B cell (primary cell): ENCODE results near the gene ANXA1. TPM values are rescaled to one million over a fixed set of nuclear protein-coding genes. Genes with fewer than 3 reads are reported as not detected.

ENCODE experiments used
- ATAC-seq: fragments of 200-7000 bp; cut with Tn5 transposase; one replicate; pipeline ENCODE4 v1.10.0; 2021; ENCODE audit warnings: low read depth, mild to moderate bottlenecking, moderate number of reproducible peaks, moderate library complexity
- CTCF ChIA-PET: fragments of 350-600 bp; sonication (Branson Sonifier 250); formaldehyde crosslinking; loops from one replicate; lab custom pipeline; 2021; ENCODE audit warnings: antibody characterized with exemption, inconsistent platforms; lab: Charles Lee
- POLR2A ChIA-PET: fragments of 350-600 bp; sonication (Branson Sonifier 250); formaldehyde crosslinking; loops from one replicate; lab custom pipeline; 2021; ENCODE audit warnings: antibody characterized with exemption; lab: Charles Lee
- DNase-seq: peaks from one replicate; pipeline ENCODE4 v3.0.0; 2013
- H2AFZ ChIP-seq: 2 replicates; pipeline ENCODE4 v1.6.1; 2012; ENCODE audit warnings: mild to moderate bottlenecking, low read depth, low read length; ENCODE audit not compliant: insufficient read depth, poor library complexity, severe bottlenecking
- H3K27ac ChIP-seq, 2 donors: 1 replicate in 1 of 2; 2 replicates in 1 of 2; pipeline ENCODE4 v1.5.1; 2012 to 2013; ENCODE audit warnings: low read length in 2 of 2, mild to moderate bottlenecking in 2 of 2, moderate library complexity in 1 of 2
- H3K27me3 ChIP-seq, 4 experiments: fragments of 200-600 bp in 1 of 4; sonication (generic) in 1 of 4; replicated peaks in 1 of 4; 1 replicate in 2 of 4; 2 replicates in 2 of 4; pipeline versions ENCODE4 v1.6.1 to v1.7.0; 2013 to 2016; ENCODE audit warnings: low read length in 3 of 4, mild to moderate bottlenecking in 2 of 4, mixed read lengths in 1 of 4, moderate library complexity in 1 of 4; ENCODE audit not compliant: insufficient read depth in 4 of 4, control insufficient read depth in 3 of 4; ENCODE audit errors: control extremely low read depth in 1 of 4
- H3K36me3 ChIP-seq, 2 experiments: replicated peaks in 1 of 2; 1 replicate in 1 of 2; 2 replicates in 1 of 2; pipeline versions ENCODE4 v1.6.1 to v1.7.1; 2013; ENCODE audit warnings: low read length in 1 of 2; ENCODE audit not compliant: insufficient read depth in 2 of 2, control insufficient read depth in 1 of 2; ENCODE audit errors: control extremely low read depth in 1 of 2, extremely low read depth in 1 of 2
- H3K4me1 ChIP-seq, 2 donors: fragments of 200-600 bp in 1 of 2; sonication (generic) in 1 of 2; 1 replicate in 1 of 2; 2 replicates in 1 of 2; pipeline versions ENCODE4 v1.5.1 to v1.6.1; 2013 to 2017; ENCODE audit warnings: low read length in 2 of 2; ENCODE audit not compliant: control insufficient read depth in 2 of 2, insufficient read depth in 2 of 2
- H3K4me2 ChIP-seq: replicated peaks from 2 replicates; pipeline ENCODE3; 2012; ENCODE audit warnings: mild to moderate bottlenecking, low read depth, low read length; ENCODE audit not compliant: poor library complexity, severe bottlenecking
- H3K4me3 ChIP-seq, 5 experiments: fragments of 200-600 bp in 1 of 5; sonication (generic) in 1 of 5; 1 replicate in 3 of 5; 2 replicates in 2 of 5; pipeline versions ENCODE4 v1.5.1 to v1.7.0; 2011 to 2016; ENCODE audit warnings: low read length in 4 of 5, mild to moderate bottlenecking in 4 of 5, low read depth in 2 of 5, control low read depth in 1 of 5, moderate library complexity in 1 of 5; ENCODE audit not compliant: insufficient read depth in 1 of 5; ENCODE audit errors: control extremely low read depth in 1 of 5, extremely low read depth in 1 of 5
- H3K79me2 ChIP-seq: fragments of 200-600 bp; sonication (generic); one replicate; pipeline ENCODE4 v1.6.0; 2016; ENCODE audit warnings: low read length; ENCODE audit not compliant: control insufficient read depth, insufficient read depth
- H3K9ac ChIP-seq: fragments of 200-600 bp; sonication (generic); 2 replicates; pipeline ENCODE4 v1.6.1; 2017; ENCODE audit warnings: mild to moderate bottlenecking, low read length, moderate library complexity
- H3K9me3 ChIP-seq, 3 donors: one replicate each; pipeline versions ENCODE4 v1.6.1 to v1.7.1; 2013; ENCODE audit warnings: low read length in 2 of 3; ENCODE audit not compliant: control insufficient read depth in 2 of 3, insufficient read depth in 1 of 3; ENCODE audit errors: control extremely low read depth in 1 of 3
- H4K20me1 ChIP-seq: 2 replicates; pipeline ENCODE4 v1.6.0; 2012; ENCODE audit warnings: mild to moderate bottlenecking, low read length; ENCODE audit not compliant: insufficient read depth, control insufficient read depth, poor library complexity, severe bottlenecking
- H3K27ac Mint-ChIP-seq: one replicate; pipeline ENCODE4 v1.8.0; 2021; ENCODE audit warnings: mixed read lengths
- H3K27me3 Mint-ChIP-seq: one replicate; pipeline ENCODE4 v1.8.0; 2021; ENCODE audit warnings: mixed read lengths
- H3K4me1 Mint-ChIP-seq: one replicate; pipeline ENCODE4 v1.8.0; 2021; ENCODE audit warnings: mixed read lengths
- H3K4me3 Mint-ChIP-seq: one replicate; pipeline ENCODE4 v1.8.0; 2021; ENCODE audit warnings: mixed read lengths
- H3K9me3 Mint-ChIP-seq: one replicate; pipeline ENCODE4 v1.8.0; 2022; ENCODE audit warnings: mixed read lengths; ENCODE audit not compliant: insufficient read depth
- CTCF ChIP-seq: fragments of 200-600 bp; IDR thresholded peaks from one replicate; pipeline ENCODE4 v1.8.0; 2022; ENCODE audit warnings: antibody characterized with exemption, mild to moderate bottlenecking
- EZH2 ChIP-seq: IDR thresholded peaks from 2 replicates; pipeline ENCODE4 v1.6.1; 2012; ENCODE audit warnings: borderline replicate concordance, low read depth, mild to moderate bottlenecking, moderate library complexity, low read length; ENCODE audit not compliant: insufficient read depth, poor library complexity, severe bottlenecking
- WGBS: methylation state at CpG from one replicate; pipeline ENCODE4 v1.1.5; 2013; ENCODE audit warnings: missing lambda C conversion rate; ENCODE audit not compliant: insufficient coverage; 5-methylcytosine and 5-hydroxymethylcytosine counted together
- intact Hi-C: fragments of 100-400 bp; cut with micrococcal nuclease; formaldehyde crosslinking; loops from one replicate; pipeline ENCODE4 v1.10.0; 2022
- polyA plus RNA-seq: library from polyadenylated mRNA; depleted of rRNA; stranded (reverse); fragments of >200 nt; gene quantifications from 2 replicates; pipeline ENCODE4 v1.2.3, GENCODE V29; 2012
- total RNA-seq, 2 donors: library from RNA; stranded (reverse); fragments of 120-200 nt in 1 of 2; gene quantifications; 1 replicate in 1 of 2; 2 replicates in 1 of 2; pipeline versions ENCODE4 v1.2.3 to v1.2.4, GENCODE V29; 2013 to 2022

Gene ANXA1
- total and polyA plus RNA-seq, 2 donors (not counting 1 experiment from before 2014, with no cell fraction given): 0.99 to 15.4 TPM

- H3K27ac ChIP-seq: no peak overlapping the region
- H2AFZ ChIP-seq: no peak overlapping the region
- no peaks in the 10 kb centered on the region for H3K36me3 ChIP-seq
- no peak for ATAC-seq
- no peak overlapping the region for H3K9ac ChIP-seq
- H4K20me1 ChIP-seq: no peaks in the 10 kb centered on the region
- intact Hi-C loops: loop anchor here (5.0 kb wide), 1 partner anchor 44 kb away; no protein-coding TSS in a partner anchor
- Mint-ChIP-seq H3K4me3 (no peak overlapping the region), H3K4me1 (peaks cover 2% of the 10 kb centered on the region), H3K9me3 (no peaks in the 10 kb centered on the region), H3K27me3 (no peaks in the 10 kb centered on the region), H3K27ac (no peak overlapping the region)
- 100% methylated on average over 1 of the region's 2 CpGs for WGBS
- H3K79me2 ChIP-seq: no peaks in the 10 kb centered on the region
- no peaks in the 10 kb centered on the region for H3K4me1 ChIP-seq
- no peak for DNase-seq
- H3K9me3 ChIP-seq: no peaks in the 10 kb centered on the region
- no peak overlapping the region for H3K4me3 ChIP-seq
- no peak overlapping the region for H3K4me2 ChIP-seq
- POLR2A ChIA-PET: no interaction called here
- CTCF ChIA-PET: interaction anchor here (0.6 to 1.0 kb wide), 2 partner anchors 30 to 924 kb away, joined by 3 read pairs; no protein-coding TSS in a partner anchor
- no peaks in the 10 kb centered on the region for H3K27me3 ChIP-seq
- TF ChIP-seq CTCF: no peak
- TF ChIP-seq EZH2: no peak
Observed at GRCh38 chr9:73137914-73138313, 13.8 kb upstream of the ANXA1 start.

- no peaks in the 10 kb centered on the region for H3K27me3 ChIP-seq
- ATAC-seq (no peak), DNase-seq (no peak)
- no peak overlapping the region for H3K4me3 Mint-ChIP-seq
- H3K9ac ChIP-seq: no peak overlapping the region
- H3K4me2 ChIP-seq: no peak overlapping the region
- H2AFZ ChIP-seq: no peak overlapping the region
- no peak overlapping the region for H3K27ac Mint-ChIP-seq
- no CpG with 5 or more reads among the region's 2 CpGs for WGBS
- H3K79me2 ChIP-seq: no peaks in the 10 kb centered on the region
- H3K4me1 Mint-ChIP-seq: no peaks in the 10 kb centered on the region
- H3K4me1 ChIP-seq: no peaks in the 10 kb centered on the region
- no peak for TF ChIP-seq EZH2
- no peak for TF ChIP-seq CTCF
- H3K27me3 Mint-ChIP-seq: no peaks in the 10 kb centered on the region
- no peaks in the 10 kb centered on the region for H3K36me3 ChIP-seq
- no peaks in the 10 kb centered on the region for H3K9me3 ChIP-seq
- intact Hi-C loops: loop anchor here (5.0 kb wide), 1 partner anchor 44 kb away; no protein-coding TSS in a partner anchor
- ChIA-PET POLR2A (no interaction called here), CTCF (no interaction called here)
- H3K27ac ChIP-seq: no peak overlapping the region
- H3K9me3 Mint-ChIP-seq: no peaks in the 10 kb centered on the region
- no peak overlapping the region for H3K4me3 ChIP-seq
- H4K20me1 ChIP-seq: no peaks in the 10 kb centered on the region
Observed at GRCh38 chr9:73138516-73138915, 13.1 kb upstream of the ANXA1 start.
